Stimulated activated CD8-positive, alpha-beta memory T cell treated with anti-CD3 and anti-CD28 coated beads, Interleukin-12 subunit alpha, Interleukin-12 subunit beta, amount 100 ng/mL, for 4 hours (primary cell): ENCODE results near the gene DCAF11.
"Not testable (repeated sequence)": the region's sequence is repeated elsewhere in the genome, so short reads cannot be mapped to it uniquely, and the experiment has no call there.

Experiments used
- DNase-seq: peaks from one replicate; pipeline ENCODE4 v3.0.0-alpha.2; 2020; ENCODE audit warnings: low read depth

DCAF11 gene

DNA sequence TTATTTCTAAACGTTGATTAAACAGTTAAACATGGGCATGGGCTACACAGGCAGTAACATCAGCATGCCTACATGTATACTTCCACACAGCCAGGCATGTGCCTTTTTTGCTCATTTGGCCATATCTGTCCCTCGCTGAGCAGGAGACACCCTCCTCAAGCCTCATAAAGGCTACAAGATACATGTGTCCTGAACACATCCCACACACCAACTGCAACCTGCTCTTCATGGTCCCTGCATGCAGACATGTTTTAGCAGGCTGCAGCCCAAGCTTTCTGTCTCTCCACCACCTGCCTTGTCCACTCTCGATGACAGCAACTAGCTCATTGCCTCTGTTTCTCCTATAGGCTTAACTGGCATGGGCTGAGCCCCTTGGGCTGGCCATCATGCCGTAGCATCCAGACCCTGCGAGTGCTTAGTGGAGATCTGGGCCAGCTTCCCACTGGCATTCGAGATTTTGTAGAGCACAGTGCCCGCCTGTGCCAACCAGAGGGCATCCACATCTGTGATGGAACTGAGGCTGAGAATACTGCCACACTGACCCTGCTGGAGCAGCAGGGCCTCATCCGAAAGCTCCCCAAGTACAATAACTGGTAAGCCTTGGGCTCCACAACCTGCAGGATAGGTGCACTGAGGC, 17.9 kb upstream of the DCAF11 start:
- DNase-seq, result no peak

DNA sequence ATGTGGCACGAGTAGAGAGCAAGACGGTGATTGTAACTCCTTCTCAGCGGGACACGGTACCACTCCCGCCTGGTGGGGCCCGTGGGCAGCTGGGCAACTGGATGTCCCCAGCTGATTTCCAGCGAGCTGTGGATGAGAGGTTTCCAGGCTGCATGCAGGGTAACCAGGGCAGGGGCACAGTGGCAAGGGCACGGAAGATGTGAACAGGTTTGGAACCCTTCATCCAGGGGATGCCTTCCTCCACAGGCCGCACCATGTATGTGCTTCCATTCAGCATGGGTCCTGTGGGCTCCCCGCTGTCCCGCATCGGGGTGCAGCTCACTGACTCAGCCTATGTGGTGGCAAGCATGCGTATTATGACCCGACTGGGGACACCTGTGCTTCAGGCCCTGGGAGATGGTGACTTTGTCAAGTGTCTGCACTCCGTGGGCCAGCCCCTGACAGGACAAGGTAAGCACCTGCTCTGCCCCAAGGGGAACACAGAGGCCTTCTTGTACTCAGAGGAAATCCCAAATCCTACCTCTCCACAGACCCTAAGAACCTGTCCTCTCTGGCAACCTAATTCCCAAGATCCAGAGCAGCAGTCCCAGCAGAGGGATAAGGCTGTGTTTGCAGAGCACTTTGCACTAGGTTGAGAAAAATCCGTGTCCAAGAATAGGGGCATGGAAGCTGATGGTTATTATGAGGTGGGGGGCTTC, 16.2 kb upstream of the DCAF11 start:
- no peak for DNase-seq

DNA sequence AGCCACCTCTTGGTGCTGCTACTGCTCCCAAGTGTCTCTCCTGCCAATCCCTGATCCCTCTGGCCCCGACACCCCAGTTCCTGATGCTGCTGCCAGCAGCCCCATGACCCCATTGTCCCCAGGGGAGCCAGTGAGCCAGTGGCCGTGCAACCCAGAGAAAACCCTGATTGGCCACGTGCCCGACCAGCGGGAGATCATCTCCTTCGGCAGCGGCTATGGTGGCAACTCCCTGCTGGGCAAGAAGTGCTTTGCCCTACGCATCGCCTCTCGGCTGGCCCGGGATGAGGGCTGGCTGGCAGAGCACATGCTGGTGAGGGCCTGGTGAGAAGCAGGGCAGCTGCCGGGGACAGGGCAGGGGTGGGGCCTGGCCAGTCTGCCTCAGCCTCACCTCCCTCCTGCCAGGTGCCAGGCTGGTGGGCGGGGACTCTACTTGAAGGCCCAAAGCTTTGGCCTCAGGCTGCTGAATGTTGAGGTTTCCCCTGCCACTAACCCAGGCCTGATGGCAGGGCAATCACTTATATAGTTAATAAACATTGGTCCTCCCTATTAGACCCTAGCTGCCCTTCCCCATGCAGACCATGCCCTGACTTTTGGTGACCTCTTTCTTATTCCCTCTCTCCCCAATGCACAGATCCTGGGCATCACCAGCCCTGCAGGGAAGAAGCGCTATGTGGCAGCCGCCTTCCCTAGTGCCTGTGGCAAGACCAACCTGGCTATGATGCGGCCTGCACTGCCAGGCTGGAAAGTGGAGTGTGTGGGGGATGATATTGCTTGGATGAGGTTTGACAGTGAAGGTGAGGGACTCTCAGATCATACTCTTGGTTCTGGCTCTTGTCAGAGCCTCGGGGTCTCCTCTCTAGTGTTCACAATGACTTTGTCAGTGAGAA, 15.4 kb upstream of the DCAF11 start:
- DNase-seq, result no peak

DNA sequence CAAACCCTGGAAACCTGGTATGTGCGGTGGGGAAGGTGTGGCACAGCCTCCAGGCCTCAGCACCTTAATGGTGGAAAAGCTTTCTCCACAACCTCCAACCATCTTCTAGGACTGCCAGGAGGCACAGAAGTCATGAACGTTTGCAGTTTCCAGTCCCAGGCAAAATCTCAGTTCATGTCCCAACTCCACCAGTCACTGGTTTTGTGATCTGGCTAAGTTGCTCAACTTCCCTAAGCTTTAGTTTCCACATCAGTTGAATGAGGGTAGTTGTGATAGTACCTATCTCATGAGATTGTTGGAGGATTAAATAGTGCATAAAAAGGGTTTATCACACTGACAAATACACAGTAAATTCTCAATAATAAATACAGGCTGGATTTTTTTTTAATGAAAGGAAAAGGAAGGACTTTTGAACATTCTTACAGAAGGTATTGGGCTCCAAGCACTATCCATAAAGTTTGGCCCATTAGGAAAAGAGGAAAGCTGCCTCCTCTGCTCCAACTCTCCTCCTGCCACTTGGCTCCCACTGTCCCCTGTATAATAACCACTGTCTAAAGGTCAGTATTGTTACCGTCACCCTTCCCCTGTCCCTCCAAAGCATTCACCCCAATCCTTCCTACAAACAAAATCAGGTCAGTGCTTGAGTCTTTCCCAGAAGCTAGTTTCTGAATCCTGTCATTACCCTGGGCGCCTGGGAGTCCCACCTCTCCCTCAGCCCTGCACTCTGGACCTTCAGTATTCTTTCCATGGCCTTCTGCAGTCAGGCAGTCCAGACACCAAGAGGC, 14.2 kb upstream of the DCAF11 start:
- no peak for DNase-seq

DNA sequence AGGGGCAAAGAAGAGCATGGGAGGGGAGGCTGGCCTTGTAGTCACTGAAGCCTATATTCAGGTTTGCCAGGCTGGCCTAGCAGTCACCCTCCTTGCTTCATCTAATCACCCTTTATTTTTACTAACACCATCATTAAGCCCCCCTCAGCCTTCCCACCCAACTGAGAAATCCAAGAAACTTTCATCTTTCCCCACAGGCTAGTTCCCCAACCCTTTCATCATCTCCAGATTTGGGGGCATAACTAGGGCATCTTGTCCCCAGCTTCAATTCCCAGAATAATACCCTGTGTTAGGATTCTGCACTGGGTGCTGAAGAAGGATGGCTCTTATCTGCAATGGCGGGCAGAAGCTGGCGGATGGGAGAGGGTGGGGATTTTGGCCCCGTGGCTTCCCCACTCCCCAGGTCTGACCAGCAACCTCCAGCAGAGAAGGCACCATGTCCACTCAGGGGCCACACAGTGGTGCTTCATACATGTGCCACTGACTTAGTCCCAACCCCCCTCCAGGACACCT, 13.5 kb upstream of the DCAF11 start:
- DNase-seq, result no peak

DNA sequence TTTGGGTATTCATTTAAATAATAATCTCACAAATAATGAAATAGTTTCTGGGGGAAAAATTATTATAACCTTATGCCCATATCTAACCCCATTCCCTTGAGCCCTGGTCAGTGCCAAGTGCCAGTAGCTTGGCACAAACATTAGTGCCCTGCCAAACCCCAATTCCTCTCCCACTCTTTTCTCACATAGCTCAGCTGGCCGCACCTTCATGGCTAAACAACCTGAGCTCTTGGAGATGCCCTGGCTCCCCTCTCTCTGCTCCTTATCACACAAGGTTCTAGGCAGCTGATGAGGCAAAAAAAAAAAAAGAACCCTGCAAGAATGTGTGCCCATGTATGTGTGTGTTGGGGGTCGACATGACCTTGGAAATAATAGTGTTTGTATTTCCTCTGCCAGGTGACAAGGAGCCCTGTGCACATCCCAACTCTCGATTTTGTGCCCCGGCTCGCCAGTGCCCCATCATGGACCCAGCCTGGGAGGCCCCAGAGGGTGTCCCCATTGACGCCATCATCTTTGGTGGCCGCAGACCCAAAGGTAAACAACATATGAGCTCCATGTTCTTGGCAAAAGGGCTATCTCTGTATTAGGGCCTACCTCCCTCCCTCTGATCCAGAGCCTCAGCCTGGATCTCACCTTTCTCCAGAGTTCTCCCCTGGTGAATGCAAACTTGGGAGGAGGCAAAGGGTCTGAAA, 12.1 kb upstream of the DCAF11 start:
- no peak for DNase-seq

DNA sequence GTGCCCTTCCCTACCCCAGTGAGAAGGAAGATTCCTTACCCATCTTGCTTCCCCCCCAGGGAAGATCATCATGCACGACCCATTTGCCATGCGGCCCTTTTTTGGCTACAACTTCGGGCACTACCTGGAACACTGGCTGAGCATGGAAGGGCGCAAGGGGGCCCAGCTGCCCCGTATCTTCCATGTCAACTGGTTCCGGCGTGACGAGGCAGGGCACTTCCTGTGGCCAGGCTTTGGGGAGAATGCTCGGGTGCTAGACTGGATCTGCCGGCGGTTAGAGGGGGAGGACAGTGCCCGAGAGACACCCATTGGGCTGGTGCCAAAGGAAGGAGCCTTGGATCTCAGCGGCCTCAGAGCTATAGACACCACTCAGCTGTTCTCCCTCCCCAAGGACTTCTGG, 11.1 kb upstream of the DCAF11 start:
- DNase-seq, result no peak

DNA sequence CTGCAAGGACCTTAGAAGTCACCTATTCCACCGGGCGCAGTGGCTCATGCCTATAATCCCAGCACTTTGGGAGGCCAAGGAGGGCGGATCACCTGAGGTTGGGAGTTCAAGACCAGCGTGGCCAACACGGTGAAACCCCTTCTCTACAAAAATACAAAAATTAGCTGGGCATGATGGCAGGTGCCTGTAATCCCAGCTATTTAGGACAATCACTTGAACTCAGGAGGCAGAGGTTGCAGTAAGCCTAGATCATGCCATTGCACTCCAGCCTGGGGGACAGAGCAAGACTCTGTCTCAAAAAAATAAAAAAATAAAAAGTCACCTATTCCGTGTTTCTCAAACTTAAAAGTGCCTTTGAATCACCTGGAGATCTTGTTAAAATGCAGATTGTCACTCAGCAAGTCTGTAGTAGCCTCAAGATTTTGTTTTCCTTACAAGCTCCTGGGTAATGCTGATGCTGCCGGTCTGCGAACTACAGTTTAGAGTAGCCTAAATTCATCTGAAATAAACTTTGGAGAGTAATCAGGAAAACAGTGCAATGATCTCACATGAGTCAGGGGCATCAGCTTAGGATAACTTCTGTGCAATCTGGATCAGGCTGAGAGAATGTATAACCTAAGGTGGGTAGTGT, 8.9 kb upstream of the DCAF11 start:
- DNase-seq, result not testable (repeated sequence)

DNA sequence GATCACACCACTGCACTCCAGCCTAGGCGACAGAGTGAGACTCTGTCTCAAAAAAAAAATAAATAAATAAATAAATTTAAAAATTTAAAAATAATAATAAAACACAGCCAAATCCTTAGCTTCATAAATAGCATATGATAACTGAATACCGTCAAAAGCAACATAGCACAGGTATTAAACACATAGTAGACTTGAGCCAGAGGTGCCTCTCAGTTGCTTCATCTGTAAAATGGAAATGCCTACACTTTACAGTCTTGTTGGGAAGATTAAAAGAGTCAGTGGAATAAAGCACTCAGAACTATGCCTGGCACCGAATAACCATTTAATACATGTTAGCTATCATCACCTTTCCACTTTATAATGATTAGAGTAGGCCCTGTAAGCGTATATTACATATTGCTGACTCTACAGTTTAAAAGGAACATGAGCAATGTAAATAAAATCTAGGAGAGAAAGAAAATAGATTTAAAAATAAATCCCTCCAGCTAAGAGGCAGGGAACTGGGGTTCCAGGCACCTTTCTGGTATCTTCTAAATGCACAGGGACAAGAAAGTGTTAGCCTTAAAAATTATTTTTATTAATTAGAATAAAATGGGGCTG, 7.8 kb upstream of the DCAF11 start:
- no peak for DNase-seq

DNA sequence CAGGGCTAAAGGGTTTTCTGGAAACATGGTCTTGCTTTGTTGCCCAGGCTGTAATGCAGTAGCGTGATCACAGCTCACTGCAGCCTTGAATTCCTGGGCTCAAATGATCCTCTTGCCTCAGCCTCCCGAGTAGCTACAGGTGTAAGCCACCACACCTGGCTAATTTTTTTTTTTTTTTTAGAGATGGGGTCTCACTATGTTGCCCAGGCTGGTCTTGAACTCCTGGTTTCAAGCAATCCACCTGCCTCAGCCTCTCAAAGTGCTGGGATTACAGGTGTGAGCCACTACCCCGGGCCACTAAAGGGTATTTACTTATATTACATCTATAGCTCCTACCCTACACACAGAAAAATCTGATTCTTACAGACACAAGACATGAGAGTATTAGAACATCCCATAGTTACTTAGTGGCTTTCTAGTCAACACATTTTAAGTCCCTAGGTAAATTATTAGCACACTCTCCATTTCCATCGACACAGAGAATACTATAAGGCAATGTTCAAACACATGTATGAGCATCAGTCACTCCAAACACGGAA, 6.2 kb upstream of the DCAF11 start:
- DNase-seq, result no peak

DNA sequence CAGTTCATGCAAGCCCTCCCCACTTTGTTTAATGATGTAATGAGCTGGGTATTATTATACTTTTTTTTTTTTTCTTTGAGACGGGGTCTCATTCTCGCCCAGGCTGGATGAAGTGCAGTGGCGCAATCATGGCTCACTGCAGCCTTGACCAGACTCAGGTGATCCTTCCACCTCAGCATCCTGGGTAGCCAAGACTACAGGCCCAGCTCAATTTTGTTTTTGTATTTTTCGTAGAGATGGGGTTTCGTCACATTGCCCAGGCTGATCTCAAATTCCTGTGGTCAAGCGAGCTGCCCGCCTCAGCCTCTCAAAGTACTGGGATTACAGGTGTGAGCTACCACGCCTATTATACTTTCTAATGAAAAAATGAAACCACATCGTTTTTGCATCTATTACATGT, 4.5 kb upstream of the DCAF11 start:
- no peak for DNase-seq

DNA sequence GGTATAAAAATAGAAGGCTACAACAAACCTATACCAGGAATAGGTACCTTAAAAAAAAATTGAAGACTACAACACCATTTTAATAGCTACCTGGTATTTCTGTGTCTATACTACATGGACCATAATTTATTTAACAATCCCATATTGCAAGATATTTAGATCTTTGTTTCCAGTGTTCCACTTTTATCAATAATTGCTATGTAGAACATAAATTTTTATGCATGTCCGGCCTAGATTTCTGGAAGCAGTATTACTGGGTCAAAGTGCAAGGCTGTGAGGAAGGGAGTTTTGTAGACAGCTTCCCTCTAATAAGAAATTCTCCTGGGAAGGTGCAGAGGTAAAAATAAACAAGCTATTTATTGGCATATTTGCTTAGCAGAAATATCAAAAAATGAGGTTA, 4.1 kb upstream of the DCAF11 start:
- DNase-seq, result no peak

DNA sequence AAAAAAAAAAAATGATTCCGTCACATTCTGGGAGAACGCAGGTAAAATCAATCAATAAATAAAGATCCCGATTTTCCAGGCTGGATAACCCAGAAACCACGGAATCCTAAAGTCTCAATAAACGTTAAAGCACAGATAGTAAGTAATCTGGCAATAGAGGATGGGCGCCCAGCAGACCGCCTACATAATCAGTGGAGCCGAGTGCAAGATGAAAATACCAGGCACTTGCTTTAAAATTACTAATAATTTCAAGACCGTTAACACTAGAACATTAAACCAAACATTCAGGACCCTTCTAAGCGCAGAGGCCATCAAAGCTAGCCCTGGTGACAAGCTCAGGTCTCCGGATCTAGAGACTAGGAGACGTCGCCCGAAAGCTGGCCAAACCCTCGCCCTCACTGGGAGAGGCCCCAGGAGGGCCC, 1.2 kb upstream of the DCAF11 start:
- no peak for DNase-seq

DNA sequence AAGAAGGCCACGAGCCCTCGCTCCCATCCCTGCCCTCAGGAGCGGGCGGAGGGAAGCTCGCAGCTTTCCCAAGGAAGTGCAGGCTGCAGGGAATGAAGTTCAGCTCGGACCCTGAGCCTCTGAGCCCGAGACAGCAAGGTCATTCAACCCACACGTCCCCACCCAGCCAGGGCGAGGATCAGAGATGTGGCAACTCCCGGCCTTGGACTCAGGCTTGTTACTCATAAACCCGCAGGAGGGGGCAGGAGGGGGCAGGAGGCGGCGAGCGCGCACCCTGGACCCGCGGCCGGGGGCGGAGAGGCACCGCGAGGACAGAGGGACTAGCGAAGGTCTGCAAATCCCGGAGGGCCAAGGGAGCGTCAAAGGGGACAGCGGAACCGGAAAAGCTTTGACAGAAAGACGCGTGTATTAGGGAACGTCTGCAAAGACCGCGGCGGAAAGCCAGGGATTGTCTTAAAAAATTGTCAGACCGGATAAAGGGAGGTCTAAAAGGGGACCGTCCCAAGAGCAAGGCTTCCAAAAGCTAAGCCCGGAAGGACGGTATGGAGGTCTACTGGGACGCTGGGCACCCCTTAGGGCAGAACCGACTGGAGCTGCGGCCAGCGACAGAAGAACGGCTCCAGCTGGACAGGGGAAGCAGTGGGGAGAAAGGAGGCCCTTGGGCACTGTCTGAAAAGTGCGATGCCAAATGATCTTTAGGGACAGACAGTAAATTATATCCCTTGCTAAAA, 611 bp upstream of the DCAF11 start:
- DNase-seq, result peak; percentile 58

DNA sequence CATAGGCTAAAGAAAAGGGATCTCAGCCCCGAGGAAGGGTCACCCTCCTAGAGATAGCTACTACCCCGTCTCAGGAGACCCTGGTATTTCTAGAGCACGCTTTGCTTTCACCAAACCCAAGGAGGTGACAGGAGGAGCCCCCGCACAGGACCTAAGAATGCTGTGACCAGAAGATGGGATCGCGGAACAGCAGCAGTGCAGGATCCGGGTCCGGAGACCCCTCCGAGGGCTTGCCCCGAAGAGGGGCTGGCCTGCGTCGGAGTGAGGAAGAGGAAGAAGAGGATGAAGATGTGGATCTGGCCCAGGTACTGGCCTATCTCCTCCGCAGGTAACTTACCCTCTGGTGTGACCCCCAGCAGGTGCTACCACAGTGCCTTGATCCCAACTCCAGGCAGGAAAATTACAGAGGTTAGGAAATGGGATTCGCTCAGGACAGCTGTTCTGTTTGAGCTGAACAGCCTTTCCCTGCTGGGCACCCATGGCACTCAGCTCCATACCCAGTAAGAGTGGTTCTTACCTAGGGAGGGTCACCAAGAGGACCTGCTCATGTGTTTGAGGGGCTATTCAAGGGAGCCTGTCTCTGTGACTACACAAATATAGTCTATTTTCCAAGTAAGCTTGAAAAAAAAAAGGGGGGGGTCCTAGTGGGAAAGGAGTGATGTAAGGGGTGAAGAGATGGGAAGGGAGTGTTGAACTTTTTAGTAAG, 998 bp downstream of the DCAF11 start:
- no peak for DNase-seq

DNA sequence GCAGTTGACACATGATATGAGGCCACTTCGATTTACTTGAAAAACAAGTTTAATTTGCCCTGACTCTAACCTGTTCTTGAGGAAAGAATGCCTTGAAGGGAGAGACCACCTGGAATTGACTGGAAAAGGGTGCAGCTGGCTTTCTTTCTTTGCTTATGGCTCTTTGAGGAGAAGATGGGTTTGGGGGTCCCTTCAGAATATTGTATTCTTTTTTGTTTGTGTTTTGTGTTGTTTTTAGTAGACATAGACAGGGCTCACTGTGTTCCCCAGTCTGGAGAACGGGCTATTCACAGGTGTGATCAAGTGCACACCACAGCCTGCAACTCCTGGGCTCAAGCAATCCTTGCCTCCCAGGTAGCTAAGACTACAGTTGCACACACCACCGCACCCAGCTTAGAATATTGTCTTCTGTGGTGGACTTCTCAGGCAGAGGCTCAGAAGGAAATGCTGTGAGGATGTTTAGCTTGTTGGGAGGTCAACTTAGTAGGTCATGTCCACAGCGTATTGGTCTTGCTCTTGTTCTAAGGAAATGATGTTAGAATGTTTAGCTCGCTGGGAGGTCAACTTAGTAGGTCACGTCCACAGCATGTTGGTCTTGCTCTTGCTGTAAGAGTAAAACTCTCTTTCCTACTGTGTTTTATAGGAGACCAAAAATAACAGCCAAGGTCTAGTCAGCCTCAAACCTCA, 1.7 kb downstream of the DCAF11 start:
- no peak for DNase-seq

DNA sequence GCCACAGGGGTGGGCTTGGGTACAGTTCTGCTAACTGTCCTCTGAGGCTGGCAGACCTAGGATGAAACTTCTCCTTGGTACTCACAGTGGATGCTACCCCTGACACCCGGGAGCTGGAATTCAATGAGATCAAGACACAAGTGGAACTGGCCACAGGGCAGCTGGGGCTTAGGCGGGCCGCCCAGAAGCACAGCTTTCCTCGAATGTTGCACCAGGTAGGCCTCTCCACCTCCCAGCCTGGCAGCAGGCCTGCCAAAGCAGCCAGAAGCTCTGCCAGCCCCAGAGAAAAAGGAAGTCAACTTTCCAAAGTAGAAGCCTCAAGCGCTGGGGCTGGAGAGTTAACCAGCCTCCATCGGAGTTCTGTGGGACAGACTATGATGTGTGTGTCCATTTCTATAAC, 2.6 kb downstream of the DCAF11 start:
- no peak for DNase-seq

DNA sequence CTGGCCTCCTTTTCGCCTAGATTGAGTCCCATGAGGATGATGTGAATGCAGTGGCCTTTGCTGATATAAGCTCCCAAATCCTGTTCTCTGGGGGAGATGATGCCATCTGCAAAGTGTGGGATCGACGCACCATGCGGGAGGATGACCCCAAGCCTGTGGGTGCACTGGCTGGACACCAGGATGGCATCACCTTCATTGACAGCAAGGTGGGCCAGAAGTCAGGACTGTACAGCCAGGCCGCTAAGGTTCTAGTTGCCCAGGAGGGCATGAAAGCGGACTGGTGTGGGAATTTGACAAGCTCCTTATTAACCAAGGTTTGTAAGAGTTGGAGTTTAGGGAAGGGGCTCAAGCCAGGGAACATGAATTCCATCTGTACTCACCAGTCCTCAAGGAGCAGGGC, 5.1 kb downstream of the DCAF11 start:
- DNase-seq, result no peak
